ENCODE results near the gene BCOR.

BCOR gene

DNA sequence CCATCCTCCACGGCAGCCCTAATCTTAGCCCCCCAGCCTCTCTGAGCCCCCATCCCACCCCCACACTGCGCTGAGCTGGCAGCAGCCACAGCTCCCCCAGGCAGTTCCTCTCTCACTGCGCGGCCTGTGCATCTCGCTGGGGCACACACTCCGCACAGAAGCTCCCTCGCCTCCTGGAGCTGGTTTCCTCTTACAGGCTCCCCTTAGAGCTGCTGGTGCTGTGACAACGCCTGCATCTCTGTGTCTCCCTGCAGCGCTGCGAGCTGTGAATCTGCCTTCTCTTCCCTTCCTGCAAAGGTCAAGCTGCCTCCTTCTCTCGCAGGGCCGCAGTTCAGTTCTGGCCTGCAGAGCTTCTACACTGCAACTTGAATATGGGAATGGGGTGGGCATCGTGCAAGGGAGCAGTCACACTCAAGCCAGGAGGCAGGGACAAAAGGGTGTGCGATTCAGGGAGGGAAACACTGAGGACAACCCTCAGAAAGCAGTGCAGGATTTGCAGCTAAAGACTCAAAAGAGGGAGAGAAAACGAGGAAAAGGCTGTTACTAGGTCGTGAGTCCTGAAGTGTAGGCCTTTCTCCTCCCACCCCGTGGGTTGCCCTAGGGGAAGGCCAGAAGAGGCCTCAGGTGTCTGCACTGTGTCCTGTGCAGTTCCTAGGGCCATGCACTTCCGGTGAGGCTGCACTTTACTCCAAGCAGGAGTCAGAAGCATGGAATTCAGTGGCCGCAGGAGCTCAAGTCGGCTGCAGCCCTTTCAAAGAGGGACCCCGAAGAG, 87.0 kb downstream of the BCOR start:
- DNase-seq, result peak in 1 of 10 donors; percentile 85
- intact Hi-C loops (cut with DNase I), result loop anchor here (5.0 to 10.0 kb wide), 3 partner anchors 97 to 196 kb away; no protein-coding TSS in a partner anchor

DNA sequence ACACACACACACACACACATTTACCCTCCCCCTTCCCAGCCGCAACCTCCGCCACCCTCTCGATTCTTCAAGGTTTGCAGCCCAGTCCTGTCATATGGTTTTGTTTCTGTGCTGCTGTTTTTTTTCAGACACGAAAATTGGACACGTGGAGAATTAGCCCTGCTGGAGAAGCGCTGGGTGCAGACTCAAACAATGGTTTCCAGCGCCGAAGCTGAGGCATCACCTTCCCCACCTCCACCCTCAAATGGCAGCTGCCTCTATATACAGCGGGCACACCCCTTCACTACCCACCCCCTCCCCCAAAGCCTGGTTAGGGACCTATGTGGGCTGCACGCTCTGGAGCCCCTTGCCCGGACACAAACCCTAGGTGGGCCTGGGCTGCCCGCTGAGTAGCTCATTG, 87.9 kb downstream of the BCOR start:
- intact Hi-C loops (cut with DNase I), result loop anchor here (5.0 to 10.0 kb wide), 3 partner anchors 97 to 195 kb away; no protein-coding TSS in a partner anchor

DNA sequence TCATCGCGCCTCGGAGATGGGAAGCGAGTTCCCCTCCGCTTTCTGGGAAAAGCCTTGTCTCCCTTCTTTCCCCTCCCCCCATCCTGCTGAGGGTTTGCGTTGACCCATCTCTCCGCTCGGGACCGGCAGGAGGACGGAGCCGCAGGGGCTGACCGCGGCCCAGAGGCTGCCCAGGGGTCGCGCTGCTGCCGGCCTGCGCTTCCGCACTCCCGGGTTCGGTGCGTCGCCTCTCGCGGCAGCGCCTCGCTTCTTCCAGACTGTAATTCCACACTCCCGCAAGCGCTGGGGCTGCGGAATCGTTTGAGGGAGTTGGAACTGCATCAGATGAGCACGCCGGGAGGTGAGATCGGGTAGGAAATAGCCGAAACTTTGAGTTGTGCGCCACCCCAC, 88.3 kb downstream of the BCOR start:
- no peak for DNase-seq
- intact Hi-C loops (cut with DNase I), result no loop called here

More for the DNA sequence above, 87.9 kb downstream of the BCOR start:
- DNase-seq, result no peak

DNA sequence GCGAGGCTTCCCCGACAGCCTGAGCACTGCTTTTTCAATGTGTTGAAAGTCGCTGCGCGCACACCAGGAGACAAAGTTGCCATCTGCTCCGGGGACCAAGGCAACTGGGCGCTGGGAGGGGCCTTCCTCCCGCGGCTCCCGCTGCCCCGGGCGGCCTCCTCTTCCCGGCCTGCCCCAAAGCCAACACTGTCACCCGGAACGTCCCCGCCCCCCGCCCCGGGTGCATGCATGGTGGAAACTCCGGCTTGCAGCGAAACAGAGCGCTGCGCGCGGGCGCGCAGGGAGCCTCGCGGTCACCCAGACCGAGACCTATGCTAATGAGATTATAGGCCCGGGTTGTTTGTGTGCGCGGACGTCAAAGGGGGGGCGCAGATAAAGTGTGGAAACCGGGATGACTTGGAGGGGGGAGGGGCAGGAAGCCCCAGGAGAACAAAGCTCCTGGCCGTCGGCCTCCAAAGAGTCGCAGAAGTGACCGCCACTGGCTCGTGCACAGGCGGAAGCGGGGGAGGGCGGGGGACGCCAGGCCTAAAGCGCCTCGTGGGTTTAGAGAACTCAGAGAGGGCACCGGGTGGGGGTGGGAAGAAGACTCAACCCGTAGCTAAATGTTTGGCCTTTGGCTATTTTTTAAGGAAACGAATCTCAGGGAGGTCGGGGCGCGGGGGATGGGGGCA, 88.8 kb downstream of the BCOR start:
- intact Hi-C loops (cut with DNase I), result no loop called here
- peak in 2 of 10 donors; percentile 12 to 84 for DNase-seq

DNA sequence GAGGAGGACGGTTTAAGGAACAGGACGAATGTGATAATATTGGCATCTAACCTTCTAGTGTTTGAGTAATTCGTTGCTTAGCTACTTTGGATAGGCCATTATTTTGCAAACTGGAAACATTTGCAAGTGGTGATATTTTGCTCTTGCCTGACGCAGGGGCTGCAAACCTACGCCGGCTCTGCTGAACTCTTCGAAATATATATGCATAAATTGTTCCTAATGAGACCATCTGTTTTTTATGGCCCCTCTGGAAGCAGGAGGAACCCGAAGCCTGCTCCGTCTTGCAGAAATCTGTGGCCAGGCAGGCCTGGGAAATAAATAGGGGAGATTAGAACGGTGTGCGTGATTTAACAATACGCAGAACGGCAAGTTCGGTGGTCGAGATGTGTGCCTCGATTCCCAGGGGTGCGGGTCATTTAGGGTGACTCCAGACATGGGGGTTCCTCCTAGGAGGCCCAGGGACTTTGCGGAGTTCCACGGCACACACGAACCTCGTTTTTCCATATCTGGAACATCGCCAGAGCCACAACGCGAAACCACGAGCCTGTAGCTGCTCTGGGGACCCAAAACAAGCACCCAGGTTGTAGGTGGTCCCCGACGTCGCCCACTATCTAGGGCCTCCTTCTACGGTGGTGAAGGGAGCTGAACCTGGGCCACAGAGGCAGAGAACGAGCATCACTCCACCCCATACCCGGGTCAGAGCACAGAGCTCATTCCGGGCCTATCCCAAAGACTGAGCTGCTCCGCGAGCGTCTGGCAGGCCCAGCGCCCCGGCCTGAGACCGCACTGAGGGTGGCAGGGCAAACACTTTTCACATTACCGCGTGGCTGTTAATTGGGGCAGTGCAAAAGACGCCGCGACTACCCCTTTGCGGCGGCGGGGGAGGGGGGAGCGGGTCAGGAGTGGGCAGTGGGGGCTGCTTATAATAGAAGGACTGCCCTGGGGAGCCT, 89.7 kb downstream of the BCOR start:
- DNase-seq, result no peak
- intact Hi-C loops (cut with DNase I), result no loop called here

DNA sequence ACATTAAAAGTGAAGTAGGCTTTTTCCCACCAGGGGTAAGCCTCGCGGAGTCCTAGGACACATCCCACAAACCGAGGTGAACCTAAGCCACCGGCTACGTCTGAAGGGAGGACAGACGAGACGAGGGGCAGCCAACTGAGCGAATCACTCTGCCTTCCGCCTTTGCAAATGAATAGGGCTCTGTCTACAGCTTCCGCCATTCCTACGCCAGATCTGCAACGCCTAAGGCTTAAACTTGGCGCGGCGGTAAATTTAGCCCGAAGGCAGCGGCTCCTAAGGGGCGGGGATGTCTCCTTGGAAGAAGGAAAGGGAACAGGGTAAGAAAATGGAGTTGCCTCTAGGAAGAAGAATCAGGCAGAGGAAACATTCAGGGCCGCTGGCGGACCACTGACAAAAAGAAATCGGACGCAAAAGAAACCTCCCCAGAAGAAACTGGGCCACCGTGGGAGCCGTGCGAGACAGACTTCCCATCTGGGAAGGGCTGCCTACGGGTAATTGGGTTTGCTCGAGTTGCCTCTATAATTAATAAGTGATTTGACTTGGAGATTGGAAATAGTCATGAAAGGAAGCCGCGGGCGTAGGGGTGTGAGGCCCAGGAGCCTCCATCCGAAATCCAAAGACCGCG, 90.5 kb downstream of the BCOR start:
- no peak for DNase-seq
- intact Hi-C loops (cut with DNase I), result no loop called here

DNA sequence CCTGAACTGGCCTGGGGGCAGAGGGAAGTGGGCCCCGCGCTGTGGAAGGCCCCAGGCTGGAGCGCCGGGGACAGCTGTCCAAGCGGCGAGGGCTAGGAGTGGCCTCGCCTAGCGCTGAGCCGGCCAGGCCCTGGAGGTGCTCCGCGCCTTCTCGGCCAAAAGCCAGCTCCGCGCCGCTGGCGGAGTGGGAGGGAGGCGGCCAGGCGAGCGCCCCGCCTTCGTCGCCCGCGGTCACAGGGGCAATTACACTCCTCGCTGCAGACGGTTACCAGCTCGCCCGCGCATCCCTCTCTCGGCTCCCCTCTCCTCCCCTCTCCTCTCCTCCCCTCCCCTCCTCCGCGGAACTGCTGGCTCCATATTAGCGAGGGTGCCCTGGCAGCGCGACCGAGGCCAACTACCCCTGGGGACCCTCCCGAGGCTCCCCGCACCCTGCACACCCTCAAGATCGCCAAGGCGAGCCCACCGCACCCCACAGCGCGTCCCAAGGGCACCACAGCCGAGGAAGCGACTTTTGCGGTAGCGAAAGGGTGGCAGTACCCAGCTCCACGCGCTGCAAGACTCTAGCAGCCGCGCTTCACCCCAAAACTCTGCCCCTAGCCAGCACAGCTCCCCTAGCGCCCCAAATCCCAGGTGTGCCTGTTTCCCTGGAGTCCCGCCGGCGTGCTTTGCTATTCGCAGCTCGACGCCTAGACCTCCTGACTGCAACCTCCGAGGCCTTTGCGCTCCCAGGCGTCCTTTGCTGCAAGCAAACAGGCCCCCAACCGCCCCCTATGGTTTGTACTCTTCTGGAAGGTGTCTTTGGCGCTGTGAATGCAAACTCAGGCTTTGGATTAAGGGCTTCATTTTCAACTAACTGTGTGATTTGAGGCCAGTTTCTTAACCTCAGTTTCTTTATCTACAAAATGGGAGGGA, 91.4 kb downstream of the BCOR start:
- intact Hi-C loops (cut with DNase I), result no loop called here
- peak in 1 of 10 donors; percentile 21 for DNase-seq

DNA sequence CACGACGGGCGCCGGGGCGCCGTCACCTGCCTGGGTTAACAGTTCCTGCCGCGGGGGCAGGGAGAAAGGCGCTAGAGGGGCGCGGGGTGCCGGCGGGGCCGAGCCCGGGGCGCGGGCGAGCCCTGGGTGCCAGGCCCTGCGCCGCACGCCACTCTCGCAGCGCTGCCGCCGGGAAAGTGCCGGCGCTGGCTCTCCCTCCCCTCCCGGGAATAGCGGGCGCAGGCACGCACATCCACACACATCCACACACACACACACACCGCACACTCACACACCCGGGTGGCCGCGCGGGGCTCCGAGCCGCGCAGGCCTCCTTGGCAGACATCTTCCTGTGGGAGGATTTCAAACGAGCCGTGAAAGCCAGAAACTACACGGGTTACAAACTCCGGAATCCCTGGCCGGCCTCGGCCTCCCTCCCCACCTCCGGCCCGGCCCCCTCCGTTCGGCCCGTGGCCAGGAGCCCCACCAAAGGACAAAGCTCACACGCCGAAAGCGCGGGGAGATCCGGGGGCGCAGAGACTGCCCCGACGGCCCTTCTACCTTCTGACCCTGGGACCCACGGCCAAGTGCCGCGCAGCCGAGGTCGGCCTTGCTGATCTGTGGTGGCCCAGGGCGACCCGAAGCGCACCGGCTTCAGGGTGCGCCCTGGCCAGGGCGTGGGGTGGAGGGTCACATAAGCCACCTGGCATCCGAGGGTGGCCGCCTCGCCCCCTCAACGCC, 92.3 kb downstream of the BCOR start:
- intact Hi-C loops (cut with DNase I), result no loop called here
- DNase-seq, result peak in 1 of 10 donors; percentile 14

DNA sequence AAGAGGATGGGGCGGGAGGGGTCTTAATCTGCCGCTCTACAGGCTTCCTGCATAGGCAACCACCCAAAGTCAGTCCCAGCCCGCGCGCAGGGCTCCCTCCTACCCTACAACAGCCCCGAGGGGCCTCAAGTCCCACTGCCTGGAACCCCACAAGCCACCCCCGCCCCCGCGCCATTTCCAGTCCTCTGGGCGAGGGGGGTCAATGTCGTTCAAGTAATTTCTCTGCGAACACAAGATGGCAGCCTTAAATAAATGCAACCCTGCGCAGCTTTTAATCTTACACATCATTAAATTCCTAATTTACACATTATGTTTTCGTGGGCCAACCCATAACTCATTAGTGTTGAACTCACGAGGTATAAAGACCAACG, 92.9 kb downstream of the BCOR start:
- intact Hi-C loops (cut with DNase I), result no loop called here
- no peak for DNase-seq

DNA sequence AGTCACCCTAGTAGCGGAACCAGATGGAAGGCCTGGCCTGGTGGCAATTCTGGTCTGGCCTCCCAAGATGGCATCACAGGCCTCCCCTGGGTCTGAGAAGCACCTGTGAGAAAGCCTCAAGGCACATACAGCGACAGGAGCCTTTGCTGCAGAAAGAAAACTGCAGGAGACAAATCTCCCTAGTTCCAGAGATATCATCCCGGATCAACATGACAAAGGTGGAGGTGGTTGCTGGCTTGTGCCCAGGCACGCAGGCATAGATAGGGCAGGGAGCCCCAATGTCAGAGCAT, 93.6 kb downstream of the BCOR start:
- DNase-seq, result no peak
- intact Hi-C loops (cut with DNase I), result no loop called here

DNA sequence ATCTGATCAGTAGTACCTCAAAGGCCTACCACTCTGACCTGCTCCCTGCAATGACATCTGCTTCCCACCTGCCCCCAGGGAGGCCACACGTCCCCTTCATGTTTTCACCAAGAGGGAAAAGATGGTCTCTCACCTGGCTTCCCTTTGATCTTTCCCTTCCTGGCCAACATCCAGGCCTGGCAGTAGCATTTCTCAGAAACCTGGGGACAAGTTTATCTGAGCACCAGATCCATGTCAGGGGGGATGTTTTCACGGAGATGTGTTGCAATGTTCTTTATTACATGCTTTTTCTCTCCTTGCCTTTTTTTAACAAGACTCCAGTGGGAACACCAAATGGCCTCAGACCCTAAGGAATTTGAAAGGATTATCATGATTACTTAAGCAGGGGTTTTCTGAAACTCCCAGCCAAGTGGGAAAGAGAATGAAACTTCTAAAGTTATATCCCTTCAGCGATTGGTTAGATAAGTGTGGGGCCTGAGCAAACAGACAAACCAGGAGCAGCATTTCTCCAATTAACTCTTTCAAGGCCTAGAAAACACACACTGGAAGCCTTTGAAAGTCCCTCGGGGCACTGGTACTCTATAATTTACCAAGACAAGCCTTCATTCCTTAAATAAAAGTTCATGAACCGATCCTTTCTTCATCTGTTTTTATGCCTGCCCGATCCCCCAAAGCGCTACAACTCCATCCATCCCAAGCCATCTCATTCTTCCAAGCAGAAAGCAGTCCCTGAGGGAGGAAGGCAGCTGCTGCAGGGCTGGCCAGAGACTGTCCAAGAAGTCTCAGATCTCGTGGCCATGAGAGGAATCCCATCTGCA, 94.1 kb downstream of the BCOR start:
- intact Hi-C loops (cut with DNase I), result no loop called here
- DNase-seq, result peak in 1 of 10 donors; percentile 36

DNA sequence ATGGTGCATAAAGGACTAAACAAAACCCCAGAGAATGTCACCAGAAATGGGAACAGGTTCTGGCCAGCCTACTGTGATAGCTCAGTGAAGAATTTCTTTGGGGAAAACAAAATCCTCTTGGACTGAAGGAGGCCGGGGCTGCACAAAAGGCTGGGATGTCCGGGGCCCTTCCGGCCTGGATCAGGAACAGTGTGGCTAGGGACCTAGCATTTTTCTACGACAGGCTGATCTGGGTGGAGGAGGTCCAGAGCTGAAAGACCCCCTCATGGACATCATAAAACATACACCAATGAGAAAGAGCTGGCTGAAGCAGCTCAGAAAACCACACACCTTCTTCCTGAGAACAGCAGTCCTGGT, 94.7 kb downstream of the BCOR start:
- intact Hi-C loops (cut with DNase I), result no loop called here
- no peak for DNase-seq

Data from posterior cingulate gyrus (tissue), 11 donors.